Midbrain (tissue), 1 donor: ENCODE results near the gene TNNT2.

Experiments
- DNase-seq: peaks from one replicate; lab custom pipeline; 2025; lab: John Stamatoyannopoulos, UW

TNNT2 gene

DNA sequence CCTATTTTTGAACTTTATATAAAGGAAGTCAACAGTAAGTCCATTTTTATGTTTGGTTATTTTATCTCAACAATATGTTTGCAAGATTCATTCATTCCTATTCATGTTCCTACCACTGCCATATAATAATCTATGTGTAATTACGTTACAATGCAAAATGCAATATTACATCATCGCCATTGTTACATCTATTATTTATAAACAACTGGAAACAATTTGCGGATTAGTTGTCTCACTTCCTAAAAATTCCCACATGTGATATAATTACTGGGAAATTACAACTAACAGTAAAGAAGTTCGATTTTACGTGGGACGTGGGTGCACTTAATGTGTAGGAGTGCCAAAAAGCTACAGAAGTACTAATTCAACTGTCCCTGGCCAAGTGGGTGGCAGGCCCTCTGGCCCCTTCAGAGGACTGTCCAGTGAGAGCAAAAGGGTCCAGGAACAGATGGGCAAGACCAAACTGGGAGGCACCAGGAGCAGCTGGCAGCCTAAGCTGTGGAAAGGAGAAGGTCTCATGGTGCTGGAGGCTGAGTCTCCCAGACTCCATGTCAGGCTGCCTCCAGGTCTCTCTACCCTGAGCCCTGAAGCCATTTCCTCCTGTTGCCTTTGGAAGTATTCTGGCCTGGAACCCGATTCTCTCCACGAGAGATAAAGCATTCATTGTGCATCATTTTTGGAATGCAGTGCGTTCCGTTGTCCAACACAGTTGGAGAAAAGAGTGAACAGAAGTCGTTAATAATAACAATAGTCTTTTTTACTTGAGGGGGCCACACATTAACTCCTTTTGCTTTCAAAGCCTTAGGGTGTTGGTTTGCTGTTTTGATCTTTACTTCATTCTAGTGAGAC, 42.9 kb downstream of the TNNT2 start:
- DNase-seq = no peak

DNA sequence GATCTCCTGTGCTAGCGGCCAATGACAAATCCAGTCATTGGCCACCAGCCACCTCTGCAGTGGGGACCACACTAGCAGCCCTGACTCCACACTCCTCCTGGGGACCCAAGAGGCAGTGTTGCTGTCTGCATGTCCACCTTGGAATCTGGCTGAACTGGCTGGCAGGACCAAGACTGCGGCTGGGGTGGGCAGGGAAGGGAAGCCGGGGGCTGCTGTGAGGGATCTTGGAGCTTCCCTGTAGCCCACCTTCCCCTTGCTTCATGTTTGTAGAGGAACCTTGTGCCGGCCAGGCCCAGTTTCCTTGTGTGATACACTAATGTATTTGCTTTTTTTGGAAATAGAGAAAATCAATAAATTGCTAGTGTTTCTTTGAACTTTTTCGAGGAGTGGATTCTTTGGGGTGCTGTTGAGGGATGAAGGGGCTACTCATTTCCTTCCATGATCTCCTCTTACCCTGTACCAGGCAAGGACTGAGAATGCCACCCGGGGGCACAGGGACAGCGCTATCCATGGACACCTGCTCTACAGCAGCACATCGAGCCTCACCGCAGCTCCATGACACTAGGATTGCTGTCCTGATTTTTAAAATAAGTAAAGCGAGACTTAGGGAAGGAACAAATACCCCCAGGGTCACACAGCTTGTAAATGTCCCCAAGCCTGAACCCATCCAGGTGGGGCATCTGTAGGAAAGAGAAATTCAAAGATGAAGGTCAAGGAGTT, 44.7 kb downstream of the TNNT2 start:
- no peak for DNase-seq

DNA sequence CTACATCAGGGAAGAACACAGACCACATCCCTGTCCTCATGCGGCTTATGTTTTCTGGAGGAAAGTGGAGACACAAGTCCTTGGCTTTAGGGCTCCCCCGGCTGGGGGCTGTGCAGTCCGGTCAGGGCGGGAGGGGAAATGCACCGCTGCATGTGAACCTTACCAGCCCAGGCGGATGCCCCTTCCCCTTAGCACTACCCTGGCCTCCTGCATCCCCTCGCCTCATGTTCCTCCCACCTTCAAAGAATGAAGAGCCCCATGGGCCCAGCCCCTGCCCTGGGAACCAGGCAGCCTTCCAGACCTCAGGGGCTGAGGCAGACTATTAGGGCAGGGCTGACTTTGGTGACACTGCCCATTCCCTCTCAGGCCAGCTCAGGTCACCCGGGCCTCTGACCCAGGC, 45.5 kb downstream of the TNNT2 start:
- DNase-seq = no peak

DNA sequence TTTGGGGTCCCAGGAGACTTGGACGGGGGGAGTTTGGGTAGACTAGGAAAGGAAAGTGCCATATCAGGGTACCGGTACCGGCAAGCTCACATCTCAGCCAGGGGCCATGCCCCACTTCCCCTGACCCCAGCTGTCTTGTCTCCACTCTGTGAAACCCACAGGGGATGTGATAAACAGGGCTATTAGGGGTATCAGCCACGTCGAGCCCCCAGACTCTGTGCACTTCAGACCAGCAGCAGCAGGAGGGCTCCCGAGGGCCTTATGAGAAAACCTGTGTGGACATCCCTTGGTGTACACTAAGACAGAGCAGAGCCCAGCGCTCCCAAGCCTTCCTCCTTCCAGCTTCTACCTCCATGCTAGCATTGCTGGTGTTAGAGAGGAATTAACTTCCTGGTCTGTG, 46.3 kb downstream of the TNNT2 start:
- no peak for DNase-seq

DNA sequence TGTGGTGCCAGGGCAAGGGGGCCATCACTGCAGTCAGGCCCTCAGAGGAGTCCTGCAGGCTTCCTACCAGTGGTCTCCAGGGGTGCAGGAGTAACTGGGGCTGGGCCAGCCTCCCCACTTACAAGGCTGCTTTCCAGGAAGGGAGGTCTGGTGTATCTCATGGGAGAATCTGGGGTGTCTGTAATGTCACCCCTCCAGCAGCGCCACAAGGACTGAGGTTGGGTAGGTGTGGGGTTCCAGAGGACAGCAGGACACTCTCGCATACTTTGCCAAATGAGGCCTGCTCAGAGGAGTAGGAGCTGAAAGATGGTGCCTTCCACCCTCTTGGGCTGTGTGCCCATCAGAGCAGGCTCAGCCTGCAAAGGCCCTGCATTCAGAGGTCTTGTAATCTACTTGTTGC, 46.9 kb downstream of the TNNT2 start:
- DNase-seq = no peak

DNA sequence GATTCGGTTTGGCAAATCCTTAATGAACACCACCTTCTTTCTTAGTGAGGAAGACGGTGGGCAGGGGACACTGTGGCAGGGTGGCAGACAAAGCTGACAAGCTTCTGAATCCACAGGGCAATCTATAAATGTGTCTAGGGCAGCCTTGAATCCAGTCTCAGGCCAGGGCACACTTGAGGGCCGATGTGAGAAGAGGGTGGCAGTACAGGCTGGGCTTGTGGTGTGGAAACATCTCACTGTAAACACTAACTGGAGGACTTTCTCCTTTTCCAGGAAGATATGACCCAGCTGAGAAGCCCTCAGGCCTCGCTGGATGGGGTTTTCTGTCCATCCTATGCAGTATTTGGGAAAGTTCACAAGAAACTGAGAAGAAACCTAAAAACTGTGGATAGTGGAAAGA, 47.7 kb downstream of the TNNT2 start:
- no peak for DNase-seq

DNA sequence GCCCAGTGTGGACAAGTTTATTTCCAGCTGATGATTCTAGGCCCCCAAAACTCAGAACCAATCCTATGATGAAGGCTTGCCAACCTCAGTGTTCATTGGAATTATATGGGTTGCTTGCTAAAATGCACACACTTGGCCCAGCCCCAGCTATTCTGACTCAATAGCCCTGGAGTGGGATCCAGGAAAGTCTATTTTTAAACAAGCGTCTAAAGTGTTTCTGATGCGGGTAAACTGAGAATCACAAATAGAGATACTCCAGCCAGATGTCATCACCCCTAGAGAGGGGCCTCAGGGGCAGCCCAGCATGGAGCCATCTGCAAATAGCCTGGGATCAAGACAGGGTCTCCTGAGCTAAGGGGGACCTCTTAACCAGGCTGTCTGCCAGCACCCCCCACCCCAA, 48.2 kb downstream of the TNNT2 start:
- no peak for DNase-seq

DNA sequence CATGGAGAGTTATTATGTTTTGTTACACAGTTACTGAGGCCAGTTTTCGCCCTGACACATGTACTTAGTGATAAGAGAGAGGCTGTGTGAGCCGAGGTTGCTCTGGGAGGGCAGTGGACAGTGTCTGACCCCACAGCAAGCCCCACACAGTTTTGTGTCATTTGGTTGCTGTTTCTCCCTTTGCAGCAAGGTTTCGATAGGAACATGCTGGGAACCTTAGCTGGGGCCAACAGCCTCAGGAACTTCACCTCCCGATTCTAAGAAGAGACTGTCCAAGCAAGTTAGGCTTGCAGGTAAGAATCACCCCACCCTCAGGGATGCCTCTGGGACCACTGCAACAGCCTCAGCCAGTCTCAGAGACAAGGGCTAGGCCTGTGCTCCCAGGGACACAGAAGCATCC, 48.9 kb downstream of the TNNT2 start:
- no peak for DNase-seq

DNA sequence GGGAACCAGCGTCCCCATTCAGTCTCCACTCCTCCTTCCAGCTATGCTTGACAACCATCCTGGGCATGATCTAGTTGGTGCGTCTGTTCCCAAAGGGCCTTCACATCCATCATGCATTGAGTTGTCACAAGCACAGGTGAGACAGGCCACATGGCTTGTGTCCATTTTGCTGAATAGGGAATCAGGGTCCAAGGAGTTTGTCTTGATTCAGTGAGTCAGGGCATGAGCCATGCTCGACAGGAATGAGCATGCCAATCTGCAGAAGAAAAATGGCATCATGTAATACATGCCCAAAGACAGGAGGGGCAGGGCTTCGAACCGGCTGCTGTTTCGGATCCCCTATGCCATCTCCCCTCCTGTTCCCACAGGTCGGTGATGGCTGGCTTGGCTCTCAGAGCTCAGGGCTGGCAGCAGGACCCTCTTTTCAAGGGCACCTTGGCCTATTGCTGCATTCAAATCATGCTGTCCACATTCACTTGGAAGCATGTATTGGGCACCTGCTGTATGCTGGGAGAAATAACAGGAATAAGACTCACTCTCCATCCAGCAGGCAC, 49.7 kb downstream of the TNNT2 start:
- no peak for DNase-seq

DNA sequence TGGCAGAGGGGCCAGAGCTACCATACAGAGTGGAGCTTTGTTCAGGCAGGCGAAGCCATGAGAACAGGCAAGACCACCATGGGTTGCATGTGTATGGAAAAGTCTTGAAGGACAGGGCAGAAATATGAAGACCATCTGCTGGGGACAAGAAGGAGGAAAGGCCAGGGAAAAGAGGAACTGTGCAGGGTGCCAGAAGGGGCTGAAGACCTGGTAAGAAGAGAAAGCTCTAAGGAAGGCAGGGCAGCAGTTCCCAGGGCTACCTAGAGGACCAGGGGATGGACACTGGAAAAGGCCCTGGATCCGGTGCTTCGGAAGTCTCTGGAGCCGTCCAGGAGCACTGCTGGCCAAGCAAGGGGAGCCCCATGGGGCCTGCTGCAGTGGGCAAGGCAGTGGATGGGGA, 50.8 kb downstream of the TNNT2 start:
- no peak for DNase-seq

DNA sequence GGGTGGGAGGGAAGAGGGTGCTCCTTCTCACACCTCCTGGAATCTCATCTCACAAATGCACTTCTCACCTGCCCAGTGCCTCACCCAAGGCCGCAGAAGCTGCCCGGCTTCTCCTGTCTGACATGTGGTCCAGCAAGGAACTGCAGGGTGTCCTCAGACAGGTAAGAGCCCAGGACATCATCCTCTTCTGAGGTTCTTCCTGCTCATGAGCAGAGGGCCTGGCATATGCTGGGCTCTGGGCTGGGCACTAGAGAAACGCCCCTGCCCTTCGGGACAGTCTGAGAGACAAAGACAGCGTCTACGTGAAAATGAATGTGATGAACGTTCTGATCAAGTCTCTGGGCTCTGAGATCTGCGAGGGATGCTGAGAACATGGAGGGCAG, 51.8 kb downstream of the TNNT2 start:
- no peak for DNase-seq

DNA sequence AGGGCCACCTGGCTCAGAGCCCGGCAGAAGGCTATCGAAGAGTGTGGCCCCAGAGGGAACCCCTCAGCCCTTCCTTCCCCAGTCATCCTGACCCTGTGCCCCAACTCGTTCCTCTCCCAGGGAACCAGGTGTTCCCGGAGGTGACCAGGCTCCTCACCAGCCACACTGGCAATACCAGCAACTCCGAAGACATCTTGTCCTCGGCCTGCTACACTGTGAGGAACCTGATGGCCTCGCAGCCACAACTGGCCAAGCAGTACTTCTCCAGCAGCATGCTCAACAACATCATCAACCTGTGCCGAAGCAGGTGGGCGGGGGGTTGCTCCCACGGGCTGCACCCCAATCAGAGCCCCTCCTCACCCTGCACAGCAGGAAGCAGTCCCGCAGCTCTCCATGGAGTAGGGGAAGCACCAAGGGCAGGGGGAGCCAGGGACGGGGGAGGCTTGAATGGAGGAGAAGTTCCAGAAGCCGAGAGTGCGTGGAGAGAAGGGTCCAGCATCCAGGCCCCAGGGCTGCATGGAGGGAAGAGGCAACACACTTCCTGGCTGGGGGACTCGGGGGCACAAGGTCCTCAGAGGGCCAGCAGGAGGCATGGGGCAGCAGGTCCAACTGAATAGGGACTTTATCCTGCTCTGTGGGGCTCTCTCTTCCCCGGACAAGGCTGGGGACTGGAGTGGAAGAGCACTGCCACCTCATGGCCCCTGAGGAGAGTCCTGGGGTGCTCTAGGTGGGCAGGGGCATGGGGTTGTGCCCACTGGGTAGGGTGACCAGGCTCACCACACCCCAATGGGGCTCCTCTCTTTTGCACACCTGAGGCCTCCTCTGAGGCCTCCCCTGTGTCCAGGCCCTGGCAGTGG, 52.4 kb downstream of the TNNT2 start:
- no peak for DNase-seq

DNA sequence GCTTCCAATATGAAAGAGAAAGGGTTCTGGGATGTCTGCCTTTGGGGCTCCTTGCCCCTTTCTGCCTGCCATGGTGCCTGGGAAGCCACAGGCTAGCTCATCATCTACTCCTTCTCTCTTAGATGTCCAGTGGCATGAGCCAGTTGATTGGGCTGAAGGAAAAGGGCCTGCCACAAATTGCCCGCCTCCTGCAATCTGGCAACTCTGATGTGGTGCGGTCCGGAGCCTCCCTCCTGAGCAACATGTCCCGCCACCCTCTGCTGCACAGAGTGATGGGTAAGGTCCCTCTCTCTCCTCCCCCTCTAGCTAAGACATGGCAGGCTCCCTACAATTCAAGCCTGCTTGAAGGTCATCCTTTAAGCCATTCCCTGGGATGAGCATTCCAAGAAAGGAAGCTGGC, 53.2 kb downstream of the TNNT2 start:
- no peak for DNase-seq

DNA sequence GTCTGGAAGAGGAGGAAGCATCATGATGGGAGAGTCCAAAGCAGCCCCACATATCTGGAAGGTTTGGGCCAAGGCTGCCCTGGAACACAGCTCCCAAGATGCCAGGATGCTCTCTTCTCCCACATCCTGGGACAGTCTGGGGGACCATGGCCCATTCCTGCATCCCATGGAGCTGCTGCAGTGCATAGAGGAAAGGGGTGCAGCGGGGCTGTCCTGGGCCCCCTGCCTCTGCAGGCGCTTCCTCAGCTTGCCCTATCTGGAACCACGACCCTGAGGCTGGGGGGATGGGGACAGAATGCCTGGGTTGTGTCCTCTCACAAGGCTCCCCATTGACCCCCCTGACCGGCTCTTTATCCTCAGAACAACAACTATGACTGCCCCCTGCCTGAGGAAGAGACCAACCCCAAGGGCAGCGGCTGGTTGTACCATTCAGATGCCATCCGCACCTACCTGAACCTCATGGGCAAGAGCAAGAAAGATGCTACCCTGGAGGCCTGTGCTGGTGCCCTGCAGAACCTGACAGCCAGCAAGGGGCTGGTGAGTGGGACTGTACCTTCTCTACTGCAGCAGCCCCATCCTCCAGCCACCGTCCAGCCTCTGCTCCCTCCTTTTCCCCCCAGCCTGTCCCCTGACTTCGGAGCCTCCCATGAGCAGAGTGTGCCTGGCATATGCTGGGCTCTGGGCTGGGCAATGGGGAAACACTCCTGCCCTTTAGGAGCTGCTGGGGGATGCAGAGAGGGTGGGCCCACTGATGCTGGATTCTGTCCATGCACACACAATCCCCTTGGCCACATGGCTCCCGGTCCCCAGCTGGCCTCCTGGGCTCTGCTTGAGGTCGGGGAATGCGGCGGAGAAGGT, 54.6 kb downstream of the TNNT2 start:
- DNase-seq = no peak

DNA sequence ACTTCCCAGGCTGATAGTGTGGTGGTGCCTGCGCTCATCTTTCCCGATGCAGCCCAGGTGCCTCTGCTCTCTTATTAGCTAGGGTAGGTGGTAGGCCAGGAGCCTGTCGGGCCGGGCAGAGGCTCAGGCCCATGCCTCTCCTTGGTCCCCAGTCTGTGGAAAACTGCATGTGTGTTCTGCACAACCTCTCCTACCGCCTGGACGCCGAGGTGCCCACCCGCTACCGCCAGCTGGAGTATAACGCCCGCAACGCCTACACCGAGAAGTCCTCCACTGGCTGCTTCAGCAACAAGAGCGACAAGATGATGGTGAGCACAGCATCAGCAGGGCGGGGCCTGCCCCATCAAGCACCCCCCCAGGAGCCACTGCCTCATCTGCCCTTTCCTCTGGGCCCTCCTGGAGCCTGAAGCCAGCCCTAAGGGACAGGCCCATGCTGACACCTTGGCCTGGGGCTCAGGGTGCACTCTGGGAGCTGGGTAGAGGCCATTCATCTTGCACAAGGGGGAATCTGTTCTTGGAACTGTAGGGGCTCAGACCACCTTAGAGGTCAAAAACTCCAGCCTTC, 55.6 kb downstream of the TNNT2 start:
- DNase-seq = no peak

DNA sequence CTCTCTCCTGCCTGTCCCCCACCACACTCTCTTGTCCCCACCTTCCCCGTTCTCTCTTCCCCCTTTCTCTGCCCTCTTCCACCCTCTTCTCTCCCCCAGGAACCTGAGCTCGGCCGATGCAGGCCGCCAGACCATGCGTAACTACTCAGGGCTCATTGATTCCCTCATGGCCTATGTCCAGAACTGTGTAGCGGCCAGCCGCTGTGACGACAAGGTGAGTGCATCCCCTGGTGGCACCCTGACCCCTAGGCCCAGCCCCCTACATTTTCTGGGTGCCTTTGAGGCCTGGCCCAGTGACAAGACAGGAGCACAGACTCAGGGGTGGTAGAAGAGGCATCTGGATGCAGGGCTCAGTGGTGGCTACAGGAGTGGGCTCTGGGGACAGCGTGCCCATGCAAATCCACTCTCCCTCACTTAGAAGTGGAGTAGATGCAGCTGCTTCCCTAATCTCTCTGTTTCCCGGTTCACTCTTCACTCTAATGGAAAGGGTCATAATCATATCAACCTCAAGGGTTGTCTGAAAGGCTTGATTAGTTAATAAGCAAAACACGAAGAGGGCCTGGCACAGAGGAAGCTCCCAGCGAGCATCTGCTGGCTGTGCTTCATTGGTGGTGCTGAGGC, 57.2 kb downstream of the TNNT2 start:
- DNase-seq = no peak

DNA sequence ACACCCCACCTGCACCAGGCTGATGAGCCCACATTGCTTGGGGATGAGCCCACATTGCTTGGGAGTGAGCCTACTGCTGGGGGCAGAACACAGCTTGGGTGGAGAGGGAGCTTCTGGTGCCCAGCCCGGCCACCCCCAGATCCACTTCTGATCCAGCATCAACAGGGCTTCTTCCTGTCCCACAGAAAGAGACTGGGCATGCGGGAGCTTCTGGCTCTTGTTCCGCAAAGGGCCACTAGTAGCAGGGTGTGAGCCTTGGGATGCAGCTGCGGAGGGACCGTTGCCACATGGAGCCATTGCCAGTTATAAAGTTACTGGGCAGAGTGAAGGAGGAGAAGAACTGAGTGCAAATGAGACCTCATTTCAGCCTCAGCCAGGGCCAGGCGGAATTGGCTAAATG, 57.8 kb downstream of the TNNT2 start:
- no peak for DNase-seq

DNA sequence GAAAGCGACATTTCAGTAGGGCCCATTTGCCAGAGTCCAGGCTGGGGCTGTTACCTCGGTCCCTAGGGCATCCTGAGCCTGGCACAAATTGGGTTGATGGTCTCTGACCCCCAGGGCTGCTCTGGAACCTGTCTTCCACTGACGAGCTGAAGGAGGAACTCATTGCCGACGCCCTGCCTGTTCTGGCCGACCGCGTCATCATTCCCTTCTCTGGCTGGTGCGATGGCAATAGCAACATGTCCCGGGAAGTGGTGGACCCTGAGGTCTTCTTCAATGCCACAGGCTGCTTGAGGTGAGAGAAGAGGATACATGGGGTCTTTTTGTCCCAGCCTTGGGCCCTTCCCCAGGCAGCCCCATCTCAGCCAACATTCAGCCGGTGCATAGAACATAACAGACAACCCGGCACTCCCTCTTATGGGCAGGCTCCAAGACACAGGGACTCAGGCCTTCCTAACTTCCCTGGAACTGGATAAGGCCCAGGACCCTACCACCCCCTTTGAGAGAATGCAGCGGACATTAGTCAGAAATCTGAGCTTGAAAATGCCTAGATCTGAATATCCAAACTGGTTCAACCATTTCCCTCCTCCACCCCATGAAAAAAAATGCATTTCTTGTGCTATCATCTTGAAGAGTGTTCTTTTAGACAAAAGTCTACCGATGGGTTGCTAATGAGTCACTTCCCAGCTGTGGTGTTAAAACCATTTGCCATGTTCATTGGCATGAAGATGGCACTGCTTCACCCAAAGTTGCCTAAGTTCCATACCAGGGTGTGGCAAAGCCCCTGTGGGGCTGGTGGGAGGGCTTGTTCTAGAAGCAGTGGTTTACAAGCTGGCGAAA, 58.8 kb downstream of the TNNT2 start:
- no peak for DNase-seq

DNA sequence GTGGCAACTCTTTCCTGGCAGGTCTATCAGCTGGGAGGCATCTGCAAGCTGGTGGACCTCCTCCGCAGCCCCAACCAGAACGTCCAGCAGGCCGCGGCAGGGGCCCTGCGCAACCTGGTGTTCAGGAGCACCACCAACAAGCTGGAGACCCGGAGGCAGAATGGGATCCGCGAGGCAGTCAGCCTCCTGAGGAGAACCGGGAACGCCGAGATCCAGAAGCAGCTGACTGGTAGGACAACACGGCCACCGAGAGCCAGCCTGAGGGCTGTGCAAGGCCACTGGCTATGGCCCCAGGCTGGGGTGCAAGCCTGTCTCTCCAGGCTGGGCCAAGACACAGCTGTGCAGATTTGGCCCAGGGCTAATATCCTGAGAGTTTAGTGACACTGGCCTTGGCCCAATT, 59.9 kb downstream of the TNNT2 start:
- DNase-seq = no peak

DNA sequence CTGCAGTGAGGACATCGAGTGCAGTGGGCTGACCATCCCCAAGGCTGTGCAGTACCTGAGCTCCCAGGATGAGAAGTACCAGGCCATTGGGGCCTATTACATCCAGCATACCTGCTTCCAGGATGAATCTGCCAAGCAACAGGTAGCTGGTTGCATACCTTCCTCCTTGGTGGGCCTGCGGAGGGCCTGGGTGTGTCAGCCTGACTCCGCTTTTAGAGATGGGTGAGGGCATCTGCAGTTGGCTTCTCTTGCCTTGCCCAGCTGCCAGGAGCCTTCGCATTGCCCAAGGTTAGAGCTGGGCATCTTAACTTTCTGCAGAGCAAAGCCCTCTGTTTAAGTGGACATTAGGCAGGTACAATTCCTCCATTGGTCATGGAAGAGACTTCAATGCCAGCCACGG, 60.9 kb downstream of the TNNT2 start:
- no peak for DNase-seq
